Cerebellar cortex (tissue), 1 donor: Measurements from ENCODE around the gene KCNIP4.

ENCODE experiments used
- DNase-seq: peaks from one replicate; pipeline ENCODE4 v3.0.0-alpha.2; 2015; ENCODE audit warnings: low spot score

The KCNIP4 gene

DNA sequence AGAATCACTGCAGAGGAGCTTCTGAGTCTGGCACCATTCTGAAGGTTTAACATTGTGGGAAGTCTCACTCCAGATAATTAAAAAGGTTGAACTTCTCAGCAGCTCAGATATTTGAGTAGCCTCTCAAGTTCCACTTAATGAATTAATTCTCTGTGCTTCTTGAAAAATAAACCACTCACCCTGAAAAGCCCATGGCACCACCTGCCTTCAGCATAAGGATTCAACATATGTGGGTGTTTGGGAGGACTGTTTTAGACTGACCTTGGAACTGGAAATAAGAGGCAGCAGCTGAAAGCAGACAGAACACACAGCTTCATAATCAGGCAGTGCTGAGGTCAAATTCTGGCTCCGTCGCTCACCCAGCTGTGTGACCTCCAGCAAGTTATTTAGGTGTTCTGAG lies 100.6 kb downstream of the KCNIP4 start:
- DNase-seq = peak; percentile 40

DNA sequence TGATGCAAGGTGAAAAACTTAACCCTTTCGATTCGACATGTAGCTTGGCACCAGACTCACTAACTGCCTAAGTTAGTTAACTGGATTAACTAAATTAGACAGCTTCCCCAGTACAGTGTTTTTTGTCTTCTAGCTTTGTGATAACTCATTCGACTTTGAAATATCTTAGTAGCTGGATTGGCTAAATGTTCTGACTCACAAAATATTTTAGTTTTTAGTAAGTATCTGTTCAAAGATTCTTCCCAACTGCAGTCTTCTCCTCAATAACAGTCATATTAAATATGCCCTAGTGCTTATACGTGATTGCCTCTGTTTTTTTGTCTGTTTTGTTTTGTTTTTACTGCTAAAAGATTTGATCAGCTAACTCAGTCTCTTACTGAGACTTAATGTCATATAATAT lies 102.9 kb downstream of the KCNIP4 start:
- no peak for DNase-seq

GRCh38 chr4:21835712-21836111 lies 112.9 kb downstream of the KCNIP4 start:
- DNase-seq = no peak

DNA sequence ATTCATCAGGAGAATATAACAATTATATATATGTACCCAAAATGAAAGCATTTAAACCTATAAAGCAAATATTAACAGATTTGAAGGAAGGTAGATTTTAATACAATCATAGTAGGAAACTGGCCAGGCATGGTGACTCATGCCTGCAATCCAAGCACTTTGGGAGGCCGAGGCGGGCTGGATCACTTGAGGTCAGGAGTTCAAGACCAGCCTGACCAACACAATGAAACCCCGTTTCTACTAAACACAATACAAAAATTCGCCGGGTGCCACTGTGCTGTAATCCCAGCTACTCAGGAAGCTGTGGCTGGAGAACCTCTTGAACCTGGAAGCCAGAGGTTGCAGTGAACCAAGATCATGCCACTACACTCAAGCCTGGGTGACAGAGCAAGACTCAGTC lies 118.3 kb downstream of the KCNIP4 start:
- DNase-seq = no peak

GRCh38 chr4:21827575-21827974 lies 121.0 kb downstream of the KCNIP4 start:
- no peak for DNase-seq

- no peak for DNase-seq
Observed at GRCh38 chr4:21826071-21826470, 122.5 kb downstream of the KCNIP4 start.

DNA sequence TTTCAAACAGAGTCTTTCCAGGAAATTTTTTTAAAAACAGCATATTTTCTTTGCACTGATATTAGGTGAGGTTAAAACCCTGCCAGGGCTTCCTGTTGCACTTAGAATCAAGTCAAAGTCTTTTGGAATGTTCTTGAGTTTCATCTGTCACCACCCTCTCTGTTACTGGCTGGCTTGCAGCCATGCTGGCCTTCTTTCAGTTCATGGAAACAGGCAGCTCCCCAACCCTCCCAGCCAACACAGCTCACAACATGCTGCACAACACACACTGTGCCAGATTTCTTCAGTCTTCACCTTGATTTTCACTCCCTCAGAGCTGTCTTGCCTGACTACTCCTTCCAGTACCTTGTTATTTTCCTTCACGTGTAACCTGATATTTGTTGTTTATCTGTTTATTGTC lies 129.5 kb downstream of the KCNIP4 start:
- peak; percentile 94 for DNase-seq

DNA sequence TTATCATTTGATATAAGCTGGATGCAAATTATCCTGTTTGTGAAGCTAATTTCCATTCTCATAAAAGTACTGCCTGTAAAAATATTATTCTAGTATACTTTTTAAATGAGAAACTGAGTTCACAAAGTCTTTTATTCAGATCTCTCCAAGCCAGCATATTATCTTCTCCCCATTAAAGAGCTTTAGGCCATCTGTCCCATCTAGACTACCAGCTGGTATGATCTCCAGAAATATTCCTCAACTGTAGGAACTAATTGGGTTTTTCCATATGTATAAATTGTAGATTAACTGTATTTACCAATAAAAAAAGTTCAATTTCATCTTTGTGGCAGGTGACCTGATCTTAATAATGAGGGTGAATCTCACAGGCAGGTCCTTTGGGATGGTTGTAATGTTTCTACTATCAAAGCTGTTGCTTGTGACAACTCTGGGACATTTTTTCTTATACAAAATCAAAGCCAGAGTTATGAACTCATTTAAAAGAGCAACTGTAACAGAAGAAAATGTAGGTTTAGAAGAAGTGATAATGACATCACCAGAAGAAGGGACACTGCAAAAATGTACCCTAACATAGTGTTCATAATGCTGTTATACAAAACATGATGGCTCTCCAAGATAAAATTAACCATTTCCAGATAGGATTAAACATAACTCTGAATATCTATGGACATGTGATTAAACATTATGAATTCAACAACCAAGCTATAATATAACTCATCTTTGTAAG lies 132.8 kb downstream of the KCNIP4 start:
- DNase-seq = peak; percentile 62

DNA sequence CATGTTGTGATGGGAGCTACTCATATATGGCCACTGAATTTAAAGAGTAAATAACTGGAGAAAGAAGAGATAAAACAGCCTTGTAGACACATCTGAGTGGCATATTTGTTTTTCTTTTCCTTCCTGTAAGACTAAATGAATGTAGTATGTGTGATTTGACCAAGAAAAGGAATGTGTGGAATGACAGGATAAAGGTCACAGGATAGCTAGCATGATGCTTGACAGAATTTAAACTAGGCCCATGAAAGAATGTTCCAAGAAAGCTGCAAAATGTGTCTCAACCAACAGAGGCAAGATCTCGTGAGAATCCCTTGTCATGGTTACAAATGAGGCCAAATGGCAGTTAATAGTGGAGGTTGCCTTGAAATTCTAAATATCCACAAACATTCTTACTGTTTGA lies 137.0 kb downstream of the KCNIP4 start:
- no peak for DNase-seq

DNA sequence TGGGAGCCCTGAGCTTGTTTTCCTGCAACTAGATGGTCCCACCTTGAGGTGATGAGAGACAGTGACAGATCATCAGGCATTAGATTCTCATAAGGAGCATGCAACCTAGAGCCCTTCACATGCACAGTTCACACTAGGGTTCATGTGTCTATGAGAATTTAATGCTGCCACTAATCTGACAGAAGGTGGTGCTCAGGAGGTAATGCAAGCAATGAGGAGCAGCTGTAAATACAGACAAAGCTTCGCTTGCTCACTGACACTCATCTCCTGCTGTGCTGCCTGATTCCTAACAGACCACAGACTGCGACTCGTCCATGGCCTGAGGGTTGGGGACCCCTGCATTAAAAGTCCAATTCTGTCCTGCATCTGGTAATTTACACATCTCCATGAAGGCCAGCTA lies 141.6 kb downstream of the KCNIP4 start:
- no peak for DNase-seq

- no peak for DNase-seq
Observed at GRCh38 chr4:21802406-21802805, 146.2 kb downstream of the KCNIP4 start.

- DNase-seq = no peak
Observed at GRCh38 chr4:21801661-21802385, 146.7 kb downstream of the KCNIP4 start.

DNA sequence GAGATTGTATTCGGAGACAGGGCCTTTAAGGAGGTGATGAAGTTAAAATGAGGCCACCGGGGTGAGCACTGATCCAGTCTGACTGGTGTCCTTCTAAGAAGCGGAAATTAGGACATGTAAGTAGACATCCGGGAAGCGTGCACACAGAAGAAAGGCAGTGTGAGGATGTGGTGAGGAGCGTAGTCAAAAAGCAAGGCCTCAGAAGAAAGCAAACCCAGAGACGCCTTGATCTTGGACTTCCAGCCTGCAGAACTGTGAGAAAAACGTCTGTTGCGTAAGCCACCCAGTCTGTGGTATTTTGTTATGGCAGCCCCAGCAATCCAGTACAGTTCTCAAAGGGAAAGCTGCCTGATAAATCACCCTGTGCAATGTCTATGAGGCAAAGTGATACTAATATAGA lies 153.5 kb downstream of the KCNIP4 start:
- DNase-seq = no peak

- peak; percentile 39 for DNase-seq
Observed at GRCh38 chr4:21792736-21793135, 155.8 kb downstream of the KCNIP4 start.

- peak; percentile 78 for DNase-seq
Observed at GRCh38 chr4:21790438-21791029, 158.0 kb downstream of the KCNIP4 start.

DNA sequence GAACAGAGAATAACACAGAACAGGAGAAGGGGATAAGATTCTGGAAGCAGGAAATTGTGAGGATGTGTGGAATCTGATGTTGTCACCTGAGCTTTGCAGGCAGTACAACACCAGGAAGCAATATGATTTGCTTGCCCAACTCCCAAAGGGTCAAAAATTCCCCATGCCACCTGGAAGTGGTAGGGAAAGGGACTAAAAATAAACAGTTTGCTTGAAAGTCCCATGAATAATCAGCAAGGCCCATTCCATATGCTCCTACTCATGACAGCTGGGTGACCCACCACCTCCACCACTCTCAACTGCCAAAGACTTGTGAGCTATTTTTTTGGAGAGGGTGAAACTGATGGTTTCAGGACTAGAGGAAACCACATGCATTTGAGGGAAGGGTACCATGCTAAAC lies 168.4 kb downstream of the KCNIP4 start:
- no peak for DNase-seq

- DNase-seq = no peak
Observed at GRCh38 chr4:21778702-21779101, 169.9 kb downstream of the KCNIP4 start.

GRCh38 chr4:21775703-21776102 lies 172.9 kb downstream of the KCNIP4 start:
- no peak for DNase-seq

DNA sequence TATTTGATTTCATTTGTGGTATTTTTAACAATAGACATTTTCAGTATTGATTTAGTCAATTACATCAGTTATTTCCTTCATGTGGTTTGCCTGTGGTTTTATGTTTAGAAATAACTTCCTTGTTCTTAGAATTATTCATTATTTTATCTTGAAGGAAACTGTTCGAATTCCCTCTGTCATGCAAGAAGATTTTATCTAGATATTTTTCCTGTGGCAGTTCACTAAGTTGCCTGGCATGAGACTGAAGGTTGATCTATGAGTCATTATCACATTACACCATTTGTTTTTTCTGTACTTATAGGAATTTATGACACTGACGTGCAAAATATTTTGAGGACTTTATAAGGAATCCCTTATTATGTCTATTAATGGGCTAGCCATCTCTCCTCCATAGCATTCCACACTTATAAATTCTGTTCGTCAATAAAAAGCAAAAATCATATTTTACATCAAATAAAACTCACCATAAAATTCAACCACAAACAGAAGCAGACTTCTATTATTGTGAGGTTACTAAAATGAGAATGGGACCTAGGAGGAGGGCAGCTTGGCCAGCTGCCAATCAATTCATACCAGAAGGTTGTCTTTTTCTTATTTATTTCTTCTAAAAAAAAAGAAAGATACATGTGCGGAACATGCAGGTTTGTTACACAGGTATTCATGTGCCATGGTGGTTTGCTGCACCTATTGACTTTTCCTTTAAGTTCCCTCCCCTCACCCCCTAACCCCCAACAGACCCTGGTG lies 179.0 kb downstream of the KCNIP4 start:
- no peak for DNase-seq

DNA sequence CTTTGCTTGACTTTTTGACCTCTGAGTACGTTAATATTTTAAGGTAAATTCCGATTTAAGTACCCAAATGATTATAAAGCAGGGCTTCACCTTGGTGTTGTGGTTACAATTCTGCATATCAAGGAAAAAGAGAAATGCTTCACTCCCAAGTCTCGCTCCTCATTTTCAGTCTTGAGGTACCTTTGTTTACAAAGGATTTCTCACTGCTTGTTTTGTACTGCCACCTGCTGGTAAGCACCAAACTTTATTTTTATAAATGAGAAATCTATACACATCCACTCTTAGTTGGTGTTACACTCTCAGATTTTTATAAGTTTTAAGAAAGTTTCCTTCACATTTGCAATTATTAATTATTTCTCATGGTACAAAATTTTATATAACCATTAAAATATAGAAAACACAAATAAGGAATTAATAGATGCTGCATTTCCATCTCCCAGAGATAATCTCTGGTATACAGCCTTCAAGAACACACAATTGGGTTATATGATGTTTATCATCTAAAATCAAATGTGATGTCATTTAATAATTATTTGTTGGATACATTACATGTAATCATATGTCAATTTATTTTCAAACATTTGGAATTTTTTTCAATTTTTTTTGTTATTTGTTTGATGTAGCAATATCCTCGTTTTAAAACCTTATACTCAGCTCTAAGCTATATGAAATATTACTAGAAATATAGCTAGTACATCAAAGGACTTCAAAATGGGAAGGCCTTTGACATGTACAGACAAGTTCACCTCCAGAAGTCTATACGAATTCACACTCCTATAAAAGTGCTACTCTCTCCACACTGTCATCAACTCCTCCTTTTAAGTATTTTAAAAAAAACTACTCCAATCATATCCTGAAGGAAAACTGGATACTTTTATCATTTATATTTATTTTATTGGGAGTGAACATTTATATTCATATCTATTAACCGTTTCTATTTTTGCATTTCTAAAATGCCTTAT lies 179.9 kb downstream of the KCNIP4 start:
- peak; percentile 83 for DNase-seq

GRCh38 chr4:21765810-21766407 lies 182.7 kb downstream of the KCNIP4 start:
- DNase-seq = peak; percentile 73
